Measurements from ENCODE around the gene CYTH2. TPM values are rescaled to one million over a fixed set of nuclear protein-coding genes. Genes with fewer than 3 reads are reported as not detected.
A peak's percentile ranks its signal among the peaks of the same experiment; 100 is the strongest.
"Not testable (repeated sequence)": the region's sequence is repeated elsewhere in the genome, so short reads cannot be mapped to it uniquely, and the experiment has no call there.

CYTH2 gene
- total RNA-seq, 1 donor = 66.2 TPM

DNA sequence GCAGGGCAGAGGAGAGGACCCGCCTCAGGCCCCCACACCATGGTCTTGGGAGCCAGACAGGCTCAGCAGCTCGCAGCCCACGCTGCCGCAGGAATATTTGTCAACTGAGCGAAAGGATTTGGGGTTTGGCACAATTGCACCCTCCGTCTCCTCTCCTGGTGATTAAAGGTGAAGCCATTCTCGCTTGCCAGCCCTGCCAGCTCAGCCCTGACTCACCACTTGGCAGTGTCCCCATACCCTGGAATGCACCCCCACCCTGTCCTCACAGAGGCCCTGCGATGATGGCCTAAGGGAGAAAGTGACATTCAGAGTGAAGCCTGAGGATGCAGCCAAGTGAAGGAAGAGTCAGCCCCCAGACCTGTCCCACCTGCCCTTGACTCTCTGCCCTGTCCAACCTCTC is 18.8 kb downstream of the CYTH2 start:
- DNase-seq (ENCODE audit: insufficient read length, low spot score, missing footprints) = peak; percentile 98
- Histone ChIP-seq H3K27ac (ENCODE audit: low read depth, low read length) (peak overlapping the region; percentile 48), H3K4me3 (ENCODE audit: insufficient read depth, low read length) (peak overlapping the region; percentile 43)

DNA sequence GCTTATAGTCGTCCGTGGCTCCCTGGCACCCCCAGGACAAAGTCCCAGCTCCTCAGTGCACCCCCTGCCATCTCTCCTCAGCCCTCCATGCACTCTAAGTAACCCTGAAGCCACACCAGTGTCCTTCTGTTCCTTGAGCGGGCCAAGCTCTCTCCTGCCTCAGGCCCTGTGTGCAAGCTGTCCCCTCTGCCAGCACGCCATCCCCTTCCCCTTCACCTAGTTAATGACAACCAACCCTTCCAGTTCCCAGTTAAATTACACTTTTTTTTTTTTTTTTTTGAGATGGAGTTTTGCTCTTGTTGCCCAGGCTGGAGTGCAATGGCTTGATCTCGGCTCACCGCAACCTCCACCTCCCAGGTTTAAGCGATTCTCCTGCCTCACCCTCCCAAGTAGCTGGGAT is 19.3 kb downstream of the CYTH2 start:
- Histone ChIP-seq H3K27ac (ENCODE audit: low read depth, low read length) (peak overlapping the region; percentile 48), H3K4me2 (ENCODE audit: insufficient read depth, low read length) (peak overlapping the region; percentile 73), H3K4me1 (ENCODE audit: insufficient read depth, low read length) (peaks cover 17% of the 10 kb centered on the region)
- H2AFZ ChIP-seq (ENCODE audit: low read length); H3K27me3 ChIP-seq (ENCODE audit: insufficient read depth, low read length); H3K9me3 ChIP-seq (ENCODE audit: low read depth, low read length); H4K20me1 ChIP-seq (ENCODE audit: insufficient read depth, low read length); H3K36me3 ChIP-seq (ENCODE audit: insufficient read depth, low read length); H3K4me3 ChIP-seq (ENCODE audit: insufficient read depth, low read length); H3K79me2 ChIP-seq (ENCODE audit: insufficient read depth, low read length): not testable (repeated sequence)
- DNase-seq (ENCODE audit: insufficient read length, low spot score, missing footprints) = peak; percentile 72

More for the DNA sequence above, 18.8 kb downstream of the CYTH2 start:
- TF ChIP-seq CTCF (IDR thresholded peaks at IDR 0.05; ENCODE audit: extremely low read depth, low read depth, low read length) = no peak
- no peaks in the 10 kb centered on the region for H3K27me3 ChIP-seq (ENCODE audit: insufficient read depth, low read length)
- peaks cover 17% of the 10 kb centered on the region for H3K4me1 ChIP-seq (ENCODE audit: insufficient read depth, low read length)
- H3K79me2 ChIP-seq (ENCODE audit: insufficient read depth, low read length) = no peaks in the 10 kb centered on the region
- H3K9me3 ChIP-seq (ENCODE audit: low read depth, low read length) = no peaks in the 10 kb centered on the region
- no peak overlapping the region for H2AFZ ChIP-seq (ENCODE audit: low read length)
- no peaks in the 10 kb centered on the region for H4K20me1 ChIP-seq (ENCODE audit: insufficient read depth, low read length)
- H3K36me3 ChIP-seq (ENCODE audit: insufficient read depth, low read length) = no peaks in the 10 kb centered on the region
- H3K4me2 ChIP-seq (ENCODE audit: insufficient read depth, low read length) = peak overlapping the region; percentile 73

DNA sequence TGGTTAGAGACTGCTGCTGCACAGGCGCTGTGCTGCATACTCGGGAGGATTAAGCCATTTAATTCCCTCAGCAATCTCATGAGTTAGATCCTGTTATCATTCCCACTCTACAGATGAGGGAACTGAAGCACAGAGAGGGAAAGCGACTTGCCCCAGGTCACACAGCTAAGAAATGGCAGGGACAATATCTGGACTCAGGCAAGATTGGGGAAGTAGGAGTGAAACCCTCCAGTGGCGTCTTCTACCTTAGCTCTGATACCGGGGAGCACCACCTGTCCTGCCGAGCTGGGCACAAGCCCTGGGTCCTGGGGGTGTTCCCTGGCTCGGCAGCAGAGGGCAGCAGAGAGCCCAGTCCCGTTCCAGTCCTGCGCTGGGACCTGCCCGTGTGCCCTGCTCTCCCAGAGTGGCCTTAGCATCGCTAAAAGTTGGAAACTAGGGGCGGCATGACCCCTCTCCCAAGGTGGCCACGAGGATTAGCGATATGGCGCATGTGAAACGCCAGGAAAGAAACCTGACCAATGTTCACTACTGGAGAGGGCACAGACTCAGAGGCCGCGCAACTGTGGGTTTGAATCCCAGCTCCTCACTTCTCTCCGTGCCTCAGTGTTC is 20.5 kb downstream of the CYTH2 start:
- Histone ChIP-seq H3K27ac (ENCODE audit: low read depth, low read length) (no peak overlapping the region), H3K27me3 (ENCODE audit: insufficient read depth, low read length) (no peaks in the 10 kb centered on the region), H3K36me3 (ENCODE audit: insufficient read depth, low read length) (no peaks in the 10 kb centered on the region), H3K4me1 (ENCODE audit: insufficient read depth, low read length) (peaks cover 17% of the 10 kb centered on the region), H4K20me1 (ENCODE audit: insufficient read depth, low read length) (no peaks in the 10 kb centered on the region), H2AFZ (ENCODE audit: low read length) (no peak overlapping the region), H3K4me3 (ENCODE audit: insufficient read depth, low read length) (no peak overlapping the region), H3K4me2 (ENCODE audit: insufficient read depth, low read length) (no peak overlapping the region), H3K9me3 (ENCODE audit: low read depth, low read length) (no peaks in the 10 kb centered on the region), H3K79me2 (ENCODE audit: insufficient read depth, low read length) (no peaks in the 10 kb centered on the region)
- TF ChIP-seq CTCF (IDR thresholded peaks at IDR 0.05; ENCODE audit: extremely low read depth, low read depth, low read length) = peak; percentile 87
- peak; percentile 98 for DNase-seq (ENCODE audit: insufficient read length, low spot score, missing footprints)

- Histone ChIP-seq H3K27ac (ENCODE audit: low read depth, low read length) (no peak overlapping the region), H3K79me2 (ENCODE audit: insufficient read depth, low read length) (no peaks in the 10 kb centered on the region), H2AFZ (ENCODE audit: low read length) (no peak overlapping the region), H3K36me3 (ENCODE audit: insufficient read depth, low read length) (no peaks in the 10 kb centered on the region), H3K4me2 (ENCODE audit: insufficient read depth, low read length) (no peak overlapping the region), H4K20me1 (ENCODE audit: insufficient read depth, low read length) (no peaks in the 10 kb centered on the region), H3K27me3 (ENCODE audit: insufficient read depth, low read length) (no peaks in the 10 kb centered on the region), H3K4me1 (ENCODE audit: insufficient read depth, low read length) (peaks cover 17% of the 10 kb centered on the region), H3K9me3 (ENCODE audit: low read depth, low read length) (no peaks in the 10 kb centered on the region), H3K4me3 (ENCODE audit: insufficient read depth, low read length) (no peak overlapping the region)
- DNase-seq (ENCODE audit: insufficient read length, low spot score, missing footprints) = peak; percentile 92
- no peak for TF ChIP-seq CTCF (IDR thresholded peaks at IDR 0.05; ENCODE audit: extremely low read depth, low read depth, low read length)
Observed at GRCh38 chr19:48490981-48491792, 22.0 kb downstream of the CYTH2 start.

Measured in osteoblast (primary cell).